ENCODE results near the gene DNASE1L2.

DNASE1L2 gene

DNA sequence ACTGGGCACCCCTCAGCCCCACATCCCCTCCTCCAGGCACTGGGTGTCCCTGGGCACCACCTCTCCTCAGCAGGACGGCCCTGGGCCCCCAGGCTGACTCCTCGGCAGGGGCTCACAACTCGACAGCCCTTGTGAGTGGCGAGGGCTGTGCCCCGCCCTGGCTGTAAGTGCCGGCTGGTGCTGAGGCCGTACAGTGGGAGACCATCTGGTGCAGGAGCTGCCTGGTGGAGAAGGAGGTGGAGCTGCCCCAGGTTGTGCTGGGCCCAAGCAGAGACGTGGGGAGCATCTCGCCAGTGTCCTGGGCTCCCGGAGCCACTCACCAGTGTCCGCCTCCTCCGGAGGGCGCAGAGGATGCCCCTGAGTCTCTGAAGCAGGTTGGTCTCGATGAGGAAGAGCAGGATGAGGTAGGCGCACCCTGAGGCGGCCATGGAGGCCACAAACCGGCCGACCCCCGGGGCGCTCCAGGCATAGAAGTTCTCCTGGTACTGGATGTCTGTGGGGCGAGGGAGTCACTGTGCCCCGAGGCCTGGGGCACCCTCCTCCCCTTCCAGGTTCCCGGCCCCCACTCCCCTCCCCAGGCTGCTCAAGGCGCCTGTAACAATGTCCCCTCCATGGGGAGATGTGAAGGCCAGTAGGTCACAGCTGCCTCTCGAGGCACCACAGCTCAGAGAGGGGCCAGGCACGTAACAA is 46.8 kb downstream of the DNASE1L2 start:
- DNase-seq (ENCODE audit: insufficient read length, low spot score) (no peak), FAIRE-seq (no peak)

DNA sequence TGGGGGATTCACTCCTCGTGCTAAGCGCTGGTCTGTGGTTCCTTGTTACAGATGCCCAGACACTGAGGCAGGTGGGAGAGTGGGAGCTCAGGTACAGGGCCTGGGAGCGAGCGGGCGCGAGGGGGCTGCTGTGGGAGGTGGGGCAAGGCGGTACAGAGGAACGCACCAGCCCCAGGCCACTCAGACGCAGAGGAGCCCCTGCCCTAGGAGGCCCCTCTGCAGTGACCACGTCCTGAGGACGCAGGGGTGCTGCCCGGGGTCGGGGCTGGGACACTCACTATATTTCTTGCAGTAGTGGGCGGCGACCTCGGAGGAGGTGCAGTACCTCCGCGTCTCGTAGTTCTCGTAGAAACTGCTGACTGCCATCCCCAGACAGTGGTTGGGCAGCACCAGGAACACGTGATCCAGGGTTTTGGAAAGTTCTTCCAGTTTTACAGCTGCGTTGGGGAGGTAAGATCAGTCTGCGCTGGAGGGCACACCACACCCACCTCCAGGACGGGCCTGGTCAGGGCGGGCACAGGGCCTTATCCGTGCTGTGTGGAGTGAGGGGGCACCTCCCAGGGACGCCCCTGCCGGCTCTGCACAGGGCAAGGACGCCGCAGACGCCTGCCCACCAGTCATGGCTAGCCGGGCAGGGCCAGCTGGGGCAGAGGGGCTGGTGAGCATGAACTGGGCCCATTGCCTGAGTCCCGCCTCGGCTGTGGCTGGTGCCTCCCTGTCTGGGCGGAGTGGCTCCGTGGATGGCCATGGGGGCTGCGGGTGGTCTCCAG is 47.9 kb downstream of the DNASE1L2 start:
- no peak for DNase-seq (ENCODE audit: insufficient read length, low spot score)
- no peak for FAIRE-seq

DNA sequence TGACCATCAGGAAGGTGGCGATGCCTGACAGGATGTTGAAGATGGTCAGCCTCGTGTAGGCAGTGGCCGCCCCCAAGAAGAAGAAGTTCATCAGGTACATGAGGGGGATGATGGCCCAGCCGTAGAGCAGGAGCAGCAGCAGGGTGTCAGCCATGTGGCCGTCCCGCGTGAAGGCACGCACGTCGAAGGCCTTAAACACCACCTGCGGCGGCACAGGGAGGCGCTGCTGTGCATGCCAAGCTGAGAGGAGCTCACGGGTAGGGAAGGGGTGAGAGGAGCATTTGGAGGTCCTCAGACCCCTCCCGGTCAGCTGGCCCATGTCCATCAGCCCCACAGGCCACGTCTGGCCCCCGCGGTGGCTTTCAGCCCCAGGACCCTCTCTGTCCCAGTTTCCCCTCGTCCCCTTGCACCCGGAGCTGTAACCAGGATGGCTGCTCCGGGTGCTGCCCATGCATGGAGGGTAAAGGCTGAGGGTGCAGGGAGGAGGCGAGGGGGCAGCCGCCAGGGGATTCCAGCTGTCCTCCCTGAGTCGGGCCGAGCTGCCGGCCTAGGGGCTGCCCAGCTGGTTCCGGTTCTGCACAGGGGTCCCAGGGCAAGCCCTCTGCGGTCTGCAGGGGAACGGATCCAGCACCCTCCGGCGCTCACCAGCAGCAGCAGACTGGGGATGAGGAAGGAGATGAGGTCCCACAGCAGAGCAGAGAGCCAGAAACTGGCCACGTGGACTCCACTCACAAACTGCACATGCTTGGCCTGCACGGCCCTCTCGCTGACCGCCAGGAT is 48.7 kb downstream of the DNASE1L2 start:
- no peak for FAIRE-seq
- DNase-seq (ENCODE audit: insufficient read length, low spot score), result no peak

DNA sequence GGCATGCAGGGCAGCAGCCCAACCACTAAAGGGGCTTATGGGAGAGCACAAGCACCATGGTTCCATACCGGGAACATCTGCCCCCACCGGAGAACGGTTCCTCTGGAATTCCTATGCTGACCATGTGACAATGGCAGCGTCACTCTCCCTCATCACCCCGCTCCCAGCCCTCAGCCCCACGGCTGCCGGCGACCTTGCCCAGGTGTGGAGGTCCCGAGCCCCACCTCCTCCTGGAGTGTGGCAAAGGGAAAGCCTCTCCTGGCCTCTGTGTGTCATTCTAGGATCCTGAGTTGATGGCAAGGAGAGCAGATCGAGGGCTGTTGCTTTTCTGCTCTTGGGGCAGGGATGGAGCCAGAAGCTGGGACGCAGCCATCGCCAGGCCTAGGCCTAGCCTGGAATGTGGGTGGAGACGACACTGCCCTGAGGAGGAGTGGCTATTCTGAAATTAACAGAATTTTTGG is 49.5 kb downstream of the DNASE1L2 start:
- FAIRE-seq (no peak), DNase-seq (ENCODE audit: insufficient read length, low spot score) (no peak)

DNA sequence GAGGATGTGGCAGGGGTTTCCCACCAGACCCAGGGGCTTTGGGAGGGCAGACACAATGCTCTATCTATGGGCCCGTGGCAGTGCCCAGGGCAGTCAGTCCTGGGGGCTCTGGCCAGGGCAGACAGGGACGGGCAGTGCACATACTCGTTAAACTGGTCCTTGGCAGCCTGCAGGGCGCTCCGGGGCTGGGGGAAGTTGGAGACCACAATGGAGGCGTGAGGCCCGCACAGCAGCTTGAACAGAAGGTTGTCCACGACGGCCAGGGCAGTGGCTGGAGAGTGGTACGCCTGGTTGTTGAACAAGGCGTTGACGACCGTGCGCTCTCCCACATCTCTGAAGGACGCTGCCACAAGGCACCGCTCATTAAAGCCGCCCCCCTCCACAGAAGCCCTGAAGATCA is 50.3 kb downstream of the DNASE1L2 start:
- FAIRE-seq, result no peak
- no peak for DNase-seq (ENCODE audit: insufficient read length, low spot score)

DNA sequence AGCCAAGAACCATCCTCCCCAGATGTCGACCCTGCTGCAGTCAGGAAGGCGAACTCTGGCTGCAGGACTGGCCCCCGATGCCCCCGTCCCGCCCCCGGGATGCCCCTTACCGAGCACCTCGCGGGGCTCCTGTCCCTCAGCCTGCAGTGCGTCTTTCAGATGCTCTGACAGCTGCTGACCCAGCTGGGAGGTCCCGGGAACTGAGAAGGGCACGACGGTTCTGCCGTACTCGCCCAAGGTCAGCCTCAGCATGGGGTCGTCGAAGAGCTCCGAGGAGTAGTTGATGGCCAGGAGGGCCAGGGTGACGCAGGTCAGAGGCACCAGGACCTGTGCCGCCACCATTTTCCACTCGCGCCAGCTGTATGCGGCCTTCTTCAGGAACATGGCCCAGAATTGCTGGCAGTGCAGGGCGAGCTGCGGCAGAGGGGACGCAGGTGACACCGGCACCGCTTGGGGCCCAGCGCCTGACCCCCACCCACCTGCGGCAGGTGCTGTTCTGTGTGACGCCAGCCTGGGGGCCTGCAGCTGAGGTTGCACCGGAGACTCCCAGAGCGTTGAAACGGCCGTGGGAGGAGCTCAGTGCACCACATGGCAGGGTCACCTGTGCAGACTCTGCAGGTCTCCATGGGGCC is 51.8 kb downstream of the DNASE1L2 start:
- DNase-seq (ENCODE audit: insufficient read length, low spot score) (no peak), FAIRE-seq (no peak)

All from HTR-8/SVneo (cell line).